Endothelial cell of umbilical vein (primary cell): ENCODE results near the gene HTR3A. TPM values are rescaled to one million over a fixed set of nuclear protein-coding genes. Genes with fewer than 3 reads are reported as not detected.

ENCODE experiments used
- BruUV-seq: library from RNA; stranded (reverse); fragments of 400-500 nt; replicated peaks from 2 replicates; lab custom pipeline; 2021; lab: Mats Ljungman, UMichigan
- CTCF ChIA-PET: fragments of 300-600, 350-600 bp; sonication (Branson Sonifier 250); formaldehyde crosslinking; loops from one replicate; lab custom pipeline; 2021; ENCODE audit warnings: antibody characterized with exemption, inconsistent platforms; lab: Charles Lee
- POLR2A ChIA-PET: fragments of 300-600, 350-600 bp; sonication (Branson Sonifier 250); formaldehyde crosslinking; loops from one replicate; lab custom pipeline; 2021; ENCODE audit warnings: antibody characterized with exemption, inconsistent platforms; lab: Charles Lee
- DNase-seq: peaks from one replicate; pipeline ENCODE4 v3.0.0-alpha.2; 2011; ENCODE audit warnings: low read depth, low spot score
- FAIRE-seq: peaks from 2 replicates; lab custom pipeline; 2011; peaks lifted over from hg19 to GRCh38; lab: Jason Lieb, UNC
- H2AFZ ChIP-seq: 2 replicates; pipeline ENCODE4 v1.6.0; 2012; ENCODE audit warnings: low read depth, low read length, control low read depth, inconsistent platforms
- H3K27ac ChIP-seq: 2 replicates; pipeline ENCODE4 v1.5.1; 2011; ENCODE audit warnings: low read depth, mild to moderate bottlenecking, control low read depth, low read length, moderate library complexity; ENCODE audit not compliant: insufficient read depth
- H3K27me3 ChIP-seq, 2 experiments: 2 replicates each; pipeline versions ENCODE4 v1.6.0 to v1.6.1; 2011; ENCODE audit warnings: low read length in 2 of 2, mixed read lengths in 1 of 2; ENCODE audit not compliant: control insufficient read depth in 2 of 2, insufficient read depth in 2 of 2
- H3K36me3 ChIP-seq, 2 experiments: 2 replicates in 1 of 2; 3 replicates in 1 of 2; pipeline ENCODE4 v1.5.1; 2011; ENCODE audit warnings: low read length in 2 of 2, mild to moderate bottlenecking in 1 of 2, moderate library complexity in 1 of 2; ENCODE audit not compliant: control insufficient read depth in 2 of 2, insufficient read depth in 2 of 2; ENCODE audit errors: extremely low read depth in 1 of 2
- H3K4me1 ChIP-seq: 3 replicates; pipeline ENCODE4 v1.5.1; 2011; ENCODE audit warnings: mild to moderate bottlenecking, low read length; ENCODE audit not compliant: control insufficient read depth, insufficient read depth; ENCODE audit errors: extremely low read depth
- H3K4me2 ChIP-seq: 2 replicates; pipeline ENCODE4 v1.6.1; 2011; ENCODE audit warnings: low read length, control low read depth, mixed read lengths; ENCODE audit not compliant: insufficient read depth
- H3K4me3 ChIP-seq, 3 experiments: fragments of 200-600 bp in 1 of 3; sonication (generic), shearing (Covaris generic) in 1 of 3; replicated peaks in 1 of 3; 2 replicates each; pipeline ENCODE4 v1.5.1; 2011 to 2016; ENCODE audit warnings: control low read depth in 3 of 3, low read length in 3 of 3, mild to moderate bottlenecking in 2 of 3, inconsistent platforms in 1 of 3, low read depth in 1 of 3, moderate library complexity in 1 of 3; ENCODE audit not compliant: insufficient read depth in 1 of 3
- H3K79me2 ChIP-seq: 2 replicates; pipeline ENCODE4 v1.6.0; 2012; ENCODE audit warnings: low read length, inconsistent platforms; ENCODE audit not compliant: control insufficient read depth, insufficient read depth
- H3K9ac ChIP-seq: replicated peaks from 2 replicates; pipeline ENCODE3; 2011; ENCODE audit warnings: low read length, control low read depth; ENCODE audit not compliant: insufficient read depth; ENCODE audit errors: extremely low read depth
- H3K9me1 ChIP-seq: replicated peaks from 3 replicates; pipeline ENCODE4 v1.6.0; 2011; ENCODE audit warnings: mild to moderate bottlenecking, low read length; ENCODE audit not compliant: control insufficient read depth, insufficient read depth; ENCODE audit errors: extremely low read depth
- H3K9me3 ChIP-seq: replicated peaks from 2 replicates; pipeline ENCODE4 v1.5.1; 2012; ENCODE audit warnings: low read length, inconsistent platforms; ENCODE audit not compliant: control insufficient read depth, insufficient read depth
- H4K20me1 ChIP-seq: replicated peaks from 2 replicates; pipeline ENCODE3; 2011; ENCODE audit warnings: mild to moderate bottlenecking, low read length; ENCODE audit not compliant: control insufficient read depth, insufficient read depth; ENCODE audit errors: extremely low read depth
- EZH2 ChIP-seq: IDR thresholded peaks from 2 replicates; pipeline ENCODE4 v1.6.1; 2012; ENCODE audit warnings: borderline replicate concordance, low read depth, mild to moderate bottlenecking, moderate library complexity, low read length, inconsistent platforms; ENCODE audit not compliant: severe bottlenecking
- FOS ChIP-seq: IDR thresholded peaks from 2 replicates; pipeline ENCODE4 v1.6.1; 2011; ENCODE audit warnings: mild to moderate bottlenecking, low read length, moderate library complexity, borderline replicate concordance; ENCODE audit not compliant: insufficient read depth
- GATA2 ChIP-seq: IDR thresholded peaks from 2 replicates; pipeline ENCODE4 v1.7.0; 2011; ENCODE audit warnings: low read depth, mild to moderate bottlenecking, moderate library complexity, mixed read lengths, low read length; ENCODE audit not compliant: insufficient read length, insufficient read depth
- JUN ChIP-seq: IDR thresholded peaks from 2 replicates; pipeline ENCODE4 v1.6.1; 2011; ENCODE audit warnings: borderline replicate concordance, low read depth; ENCODE audit not compliant: insufficient read length, insufficient read depth
- MYC ChIP-seq: IDR thresholded peaks from one replicate; pipeline ENCODE4 v1.6.1; 2011; ENCODE audit warnings: mild to moderate bottlenecking, low read depth, low read length
- POLR2A ChIP-seq: IDR thresholded peaks from 2 replicates; pipeline ENCODE4 v1.6.1; 2012; ENCODE audit warnings: low read depth, mild to moderate bottlenecking, control low read depth, low read length
- POLR2AphosphoS5 ChIP-seq: IDR thresholded peaks from 2 replicates; pipeline ENCODE4 v1.6.1; 2012; ENCODE audit warnings: low read depth, mild to moderate bottlenecking, control low read depth, low read length, moderate library complexity; ENCODE audit not compliant: insufficient read depth
- dilution Hi-C: fragments of 300-500 bp; cut with MboI; formaldehyde crosslinking; loops from one replicate; pipeline ENCODE4 v1.15.0; 2019; ENCODE audit warnings: low sequenced_read_pairs; ENCODE audit not compliant: extremely low pct_ligation_motif_present
- intact Hi-C: fragments of 100-400 bp; cut with micrococcal nuclease; formaldehyde crosslinking; loops from one replicate; pipeline ENCODE4 v1.10.0; 2022
- polyA plus RNA-seq, 4 experiments: library from polyadenylated mRNA; depleted of rRNA in 3 of 4; stranded (reverse) in 3 of 4; unstranded in 1 of 4; fragments of >200 nt; gene quantifications; 2 replicates each; pipeline versions ENCODE4 v1.2.1 to v1.2.3, GENCODE V29; 2011 to 2012; ENCODE audit warnings: missing spikeins in 1 of 4
- total RNA-seq: library from RNA; stranded (reverse); gene quantifications from 2 replicates; pipeline ENCODE4 v1.2.3, GENCODE V29; 2021
- TF ChIP-seq, protein P1 (sequence below), 2 donors: IDR thresholded peaks; 1 replicate in 1 of 2; 2 replicates in 1 of 2; pipeline ENCODE4 v1.5.1; 2011; ENCODE audit warnings: low read length in 2 of 2, mild to moderate bottlenecking in 2 of 2, moderate library complexity in 2 of 2, control low read depth in 1 of 2, inconsistent platforms in 1 of 2, low read depth in 1 of 2; ENCODE audit not compliant: insufficient read depth in 1 of 2; ENCODE audit errors: extremely low read depth in 1 of 2
- TF ChIP-seq, protein P2 (sequence below): IDR thresholded peaks from 2 replicates; pipeline ENCODE4 v1.6.1; 2011; ENCODE audit not compliant: insufficient read depth, insufficient read length

Gene HTR3A
- total and polyA plus RNA-seq, 2 donors (not counting 3 experiments of a cell fraction or from before 2014, with no cell fraction given): not detected

DNA sequence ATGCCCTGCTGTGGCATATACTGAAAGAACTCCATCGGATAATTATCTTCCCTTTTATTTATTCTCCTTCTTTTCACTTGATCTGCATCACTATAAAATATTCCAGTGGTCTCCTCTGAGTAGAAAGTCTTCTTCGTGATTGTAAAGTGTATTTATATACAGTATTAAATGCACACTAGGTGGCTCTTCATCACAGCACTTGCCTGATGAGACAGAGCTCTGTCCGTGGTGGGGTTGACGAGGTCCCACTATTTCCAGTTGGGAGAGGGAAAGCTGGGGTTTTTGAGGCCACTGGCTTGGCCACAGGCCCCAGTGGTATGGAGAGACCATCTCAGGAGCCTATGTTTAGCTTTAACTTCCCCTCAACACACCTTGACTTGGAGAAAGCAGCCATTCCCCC is 53.0 kb downstream of the HTR3A start:
- H2AFZ ChIP-seq: no peak overlapping the region
- H3K4me3 ChIP-seq: no peak overlapping the region
- intact Hi-C loops: no loop called here
- no peaks in the 10 kb centered on the region for H3K4me1 ChIP-seq
- no TSS peak for BruUV-seq
- H3K9ac ChIP-seq: no peak overlapping the region
- no peaks in the 10 kb centered on the region for H4K20me1 ChIP-seq
- no peaks in the 10 kb centered on the region for H3K9me3 ChIP-seq
- ChIA-PET CTCF (interaction anchor here (0.9 to 9.2 kb wide), 23 partner anchors 9 to 240 kb away, joined by 3 to 244 read pairs (median 5); no protein-coding TSS in a partner anchor), POLR2A (no interaction called here)
- H3K36me3 ChIP-seq: no peaks in the 10 kb centered on the region
- H3K79me2 ChIP-seq: no peaks in the 10 kb centered on the region
- FAIRE-seq (no peak), DNase-seq (no peak)
- H3K4me2 ChIP-seq: no peak overlapping the region
- H3K27ac ChIP-seq: no peak overlapping the region
- dilution Hi-C loops: loop anchor here (25.0 kb wide), 1 partner anchor 234 kb away; no protein-coding TSS in a partner anchor
- TF ChIP-seq POLR2A (no peak), FOS (no peak), EZH2 (no peak), GATA2 (no peak), MYC (no peak), POLR2AphosphoS5 (no peak), JUN (no peak)
- TF ChIP-seq, protein P1, sequence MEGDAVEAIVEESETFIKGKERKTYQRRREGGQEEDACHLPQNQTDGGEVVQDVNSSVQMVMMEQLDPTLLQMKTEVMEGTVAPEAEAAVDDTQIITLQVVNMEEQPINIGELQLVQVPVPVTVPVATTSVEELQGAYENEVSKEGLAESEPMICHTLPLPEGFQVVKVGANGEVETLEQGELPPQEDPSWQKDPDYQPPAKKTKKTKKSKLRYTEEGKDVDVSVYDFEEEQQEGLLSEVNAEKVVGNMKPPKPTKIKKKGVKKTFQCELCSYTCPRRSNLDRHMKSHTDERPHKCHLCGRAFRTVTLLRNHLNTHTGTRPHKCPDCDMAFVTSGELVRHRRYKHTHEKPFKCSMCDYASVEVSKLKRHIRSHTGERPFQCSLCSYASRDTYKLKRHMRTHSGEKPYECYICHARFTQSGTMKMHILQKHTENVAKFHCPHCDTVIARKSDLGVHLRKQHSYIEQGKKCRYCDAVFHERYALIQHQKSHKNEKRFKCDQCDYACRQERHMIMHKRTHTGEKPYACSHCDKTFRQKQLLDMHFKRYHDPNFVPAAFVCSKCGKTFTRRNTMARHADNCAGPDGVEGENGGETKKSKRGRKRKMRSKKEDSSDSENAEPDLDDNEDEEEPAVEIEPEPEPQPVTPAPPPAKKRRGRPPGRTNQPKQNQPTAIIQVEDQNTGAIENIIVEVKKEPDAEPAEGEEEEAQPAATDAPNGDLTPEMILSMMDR (IDR thresholded peaks at IDR 0.05; ENCODE audit: extremely low read depth in 1 of 2, insufficient read depth in 1 of 2, low read depth in 1 of 2, low read length in 2 of 2): no peak
- TF ChIP-seq, protein P2, sequence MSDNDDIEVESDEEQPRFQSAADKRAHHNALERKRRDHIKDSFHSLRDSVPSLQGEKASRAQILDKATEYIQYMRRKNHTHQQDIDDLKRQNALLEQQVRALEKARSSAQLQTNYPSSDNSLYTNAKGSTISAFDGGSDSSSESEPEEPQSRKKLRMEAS: no peak
- H3K27me3 ChIP-seq: peaks cover 17 to 22% of the 10 kb centered on the region in 2 experiments
- no peaks in the 10 kb centered on the region for H3K9me1 ChIP-seq
